Stimulated activated CD4-positive, alpha-beta T cell treated with anti-CD3 and anti-CD28 coated beads, Interleukin-12 subunit alpha, Interleukin-12 subunit beta, amount 100 ng/mL, for 4 hours (primary cell): Measurements from ENCODE around the gene GRIK2.

ENCODE experiments used
- DNase-seq: peaks from one replicate; pipeline ENCODE4 v3.0.0-alpha.2; 2020

The GRIK2 gene

GRCh38 chr6:101816716-101817115 is 423.2 kb downstream of the GRIK2 start:
- DNase-seq: no peak

- DNase-seq: no peak
Measured at GRCh38 chr6:101818051-101818450, 424.5 kb downstream of the GRIK2 start.

GRCh38 chr6:101824551-101825345 is 431.2 kb downstream of the GRIK2 start:
- DNase-seq: no peak

GRCh38 chr6:101826269-101826668 is 432.8 kb downstream of the GRIK2 start:
- no peak for DNase-seq

DNA sequence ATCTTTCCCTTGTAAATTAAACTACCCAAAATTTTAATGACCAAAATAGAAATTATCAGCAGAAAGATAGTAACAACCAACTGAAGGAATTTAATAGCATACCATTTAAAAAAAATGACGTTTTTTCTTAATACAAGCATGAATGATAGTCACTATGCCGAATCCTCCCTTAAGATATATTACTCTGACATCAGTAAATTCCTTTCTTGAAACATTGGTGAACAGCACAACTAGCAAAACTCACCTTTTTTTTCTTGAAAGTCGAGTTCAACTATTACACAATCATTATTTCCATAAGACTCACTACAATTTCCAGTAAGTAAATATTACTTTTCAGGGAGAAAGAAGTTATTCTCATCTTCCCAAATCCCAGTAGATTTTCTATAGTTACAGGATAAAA is 433.2 kb downstream of the GRIK2 start:
- DNase-seq: no peak

- DNase-seq: no peak
Measured at GRCh38 chr6:101830501-101831031, 437.1 kb downstream of the GRIK2 start.

GRCh38 chr6:101832371-101832770 is 438.9 kb downstream of the GRIK2 start:
- no peak for DNase-seq

GRCh38 chr6:101840100-101840499 is 446.6 kb downstream of the GRIK2 start:
- DNase-seq: no peak

DNA sequence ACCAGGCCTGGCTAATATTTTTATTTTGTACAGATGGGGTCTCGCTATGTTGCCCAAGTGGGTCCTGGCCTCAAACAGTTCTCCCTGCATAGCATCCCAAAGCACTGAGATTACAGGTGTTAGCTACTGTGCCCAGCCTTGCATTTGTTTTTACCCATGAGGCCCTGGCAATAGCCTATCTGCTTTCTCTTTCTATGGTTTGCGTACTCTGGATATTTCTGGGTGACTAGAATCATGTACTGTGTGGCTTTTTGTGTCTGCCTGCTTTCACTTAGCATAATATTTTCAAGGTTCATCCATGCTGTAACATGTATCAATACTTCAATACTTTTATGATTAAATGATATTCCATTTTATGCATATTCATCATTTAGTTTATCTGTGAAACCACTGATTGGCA is 451.7 kb downstream of the GRIK2 start:
- DNase-seq: no peak

GRCh38 chr6:101845621-101846020 is 452.1 kb downstream of the GRIK2 start:
- no peak for DNase-seq

GRCh38 chr6:101847690-101848089 is 454.2 kb downstream of the GRIK2 start:
- no peak for DNase-seq

DNA sequence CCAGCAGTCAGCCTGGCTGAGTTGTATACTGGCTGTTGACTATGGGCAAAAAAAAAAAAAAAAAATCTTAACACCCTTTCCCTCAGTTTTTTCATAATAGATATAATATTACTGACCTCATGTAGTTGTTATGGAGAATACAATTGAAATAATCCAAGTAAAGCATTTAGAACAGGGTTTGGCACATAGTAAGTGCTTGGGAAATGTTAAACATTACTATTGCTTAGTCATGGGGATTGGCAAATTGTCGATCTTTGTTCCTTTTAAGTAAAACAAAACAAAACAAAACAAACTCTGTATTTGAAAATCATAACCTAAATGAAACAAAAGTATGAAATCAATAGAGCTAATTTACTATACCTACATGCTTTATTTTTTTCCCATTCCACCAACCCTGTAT is 458.4 kb downstream of the GRIK2 start:
- DNase-seq: no peak

GRCh38 chr6:101853231-101854085 is 459.9 kb downstream of the GRIK2 start:
- DNase-seq: no peak

DNA sequence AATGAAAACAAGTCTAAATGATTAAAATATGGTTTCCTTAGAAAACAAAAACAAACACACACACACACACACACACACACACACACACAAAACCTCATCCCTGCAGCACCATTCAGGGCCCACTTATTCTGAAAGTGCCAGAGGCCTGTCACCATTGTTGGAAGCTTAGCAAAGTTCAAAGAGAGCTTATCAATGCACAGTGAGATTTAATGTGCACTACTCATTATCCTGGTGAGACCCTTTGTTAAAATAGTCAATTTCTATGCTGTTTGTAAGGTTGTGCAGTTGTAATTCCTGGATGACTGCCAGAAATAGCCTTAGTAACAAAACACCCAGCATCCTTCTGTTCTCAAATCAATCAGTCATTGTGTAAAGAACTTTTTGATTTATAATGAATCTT is 482.9 kb downstream of the GRIK2 start:
- DNase-seq: no peak

DNA sequence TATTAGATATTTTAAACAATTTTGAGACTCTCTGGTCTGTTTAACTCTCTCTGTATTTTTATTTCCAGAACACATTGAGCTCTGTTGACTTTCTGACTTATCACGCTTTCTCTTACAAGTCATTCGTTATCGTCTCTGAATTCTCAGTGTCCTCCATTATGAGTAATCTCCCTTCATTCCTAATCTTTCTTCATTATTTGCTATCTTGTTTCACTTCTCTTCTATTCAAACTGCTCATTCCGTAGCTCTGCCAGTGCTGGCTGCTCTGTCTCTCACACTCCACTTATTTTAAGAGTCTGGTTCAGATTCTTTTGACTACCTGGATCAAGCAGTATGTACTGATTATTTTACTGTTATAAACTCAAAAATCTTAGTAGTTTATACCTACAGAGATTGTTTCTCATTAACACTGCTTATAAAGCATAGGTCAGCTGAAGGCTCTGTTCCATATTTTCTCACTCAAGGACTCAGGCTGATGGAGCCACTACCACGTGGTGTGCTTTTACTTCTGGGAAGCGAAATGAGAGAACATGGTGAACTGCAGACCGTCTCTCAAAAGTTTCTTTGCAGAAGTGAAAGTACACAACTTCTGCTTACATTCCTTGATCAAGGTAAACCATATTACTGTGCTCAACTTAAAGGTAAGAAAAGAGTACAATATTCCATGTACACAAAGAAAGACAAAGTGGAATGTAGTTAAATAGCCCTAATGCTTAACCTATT is 485.2 kb downstream of the GRIK2 start:
- no peak for DNase-seq

DNA sequence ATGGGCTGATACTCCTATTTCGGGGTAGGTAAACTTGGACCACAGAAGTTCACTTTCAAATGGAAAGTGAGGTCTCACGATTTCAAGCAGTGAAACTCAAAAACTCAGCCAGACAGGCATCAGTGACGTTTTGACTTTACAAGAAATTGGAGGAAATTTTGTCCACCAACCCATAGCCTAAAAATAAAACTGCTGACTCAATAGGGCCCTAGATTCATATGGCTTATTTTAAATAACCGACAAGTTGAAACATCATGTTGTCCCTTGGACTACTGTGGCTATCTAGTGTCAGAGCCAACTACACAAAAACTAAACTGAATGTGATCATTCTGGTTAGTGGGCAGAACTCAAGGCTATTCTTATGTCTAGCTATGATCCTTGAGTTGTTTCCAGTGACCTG is 486.3 kb downstream of the GRIK2 start:
- DNase-seq: no peak

DNA sequence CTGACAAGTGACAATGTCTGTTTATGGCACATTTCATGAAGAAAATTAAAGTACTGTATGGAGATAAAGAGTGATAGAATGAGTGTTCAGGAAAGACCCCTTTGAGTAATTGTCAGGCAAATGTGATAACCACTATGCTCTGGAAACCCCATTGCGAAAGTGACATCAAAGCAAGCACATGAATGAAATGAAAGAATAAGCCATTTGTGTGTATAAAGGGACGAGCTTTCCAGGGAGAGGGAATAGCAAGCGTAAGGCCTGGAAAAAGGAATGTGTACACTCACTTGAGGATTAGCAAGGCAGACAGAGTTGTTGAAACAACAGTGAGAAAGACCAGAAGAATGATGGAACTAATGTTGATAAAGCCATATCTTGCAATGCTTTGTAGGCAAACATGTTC is 490.0 kb downstream of the GRIK2 start:
- DNase-seq: no peak

DNA sequence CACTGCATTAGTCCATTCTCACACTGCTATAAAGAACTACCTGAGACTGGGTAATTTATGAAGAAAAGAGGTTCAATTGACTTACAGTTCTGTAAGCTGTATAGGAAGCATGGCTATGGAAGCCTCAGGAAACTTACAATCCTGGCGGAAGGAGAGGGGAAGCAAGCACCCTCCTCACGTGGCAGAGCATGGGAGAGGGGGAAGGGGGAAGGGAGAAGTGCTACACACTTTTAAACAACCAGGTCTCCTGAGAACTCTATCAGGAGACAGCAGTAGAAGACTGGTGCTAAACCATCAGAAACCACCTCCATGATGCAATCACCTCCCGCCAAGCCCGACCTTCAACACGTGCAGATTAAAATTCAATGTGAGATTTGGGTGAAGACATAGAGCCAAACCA is 494.0 kb downstream of the GRIK2 start:
- DNase-seq: no peak

GRCh38 chr6:101907356-101908217 is 514.1 kb downstream of the GRIK2 start:
- DNase-seq: no peak

DNA sequence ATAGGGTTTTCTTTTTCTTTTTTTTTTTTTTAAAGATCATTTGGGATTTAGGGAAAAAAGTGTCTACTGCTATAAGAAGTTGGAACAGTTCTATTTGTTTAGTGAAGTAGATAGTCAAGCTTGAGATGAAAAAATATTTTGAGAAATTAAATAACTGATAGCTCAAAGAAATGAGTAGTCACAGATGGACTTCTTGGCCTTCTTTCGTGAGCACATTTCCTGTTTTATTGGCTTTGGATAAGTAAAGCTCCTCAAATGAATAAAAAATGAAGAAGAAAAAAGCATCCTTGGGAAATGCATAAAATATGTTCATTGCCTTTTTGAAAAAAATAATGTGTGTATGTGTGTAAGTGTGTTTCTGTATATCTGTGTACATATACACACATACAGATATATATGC is 515.9 kb downstream of the GRIK2 start:
- no peak for DNase-seq

- DNase-seq: no peak
Measured at GRCh38 chr6:101912311-101912710, 518.8 kb downstream of the GRIK2 start.

- no peak for DNase-seq
Measured at GRCh38 chr6:101918471-101918870, 525.0 kb downstream of the GRIK2 start.
